Measurements from ENCODE around the gene LATS2.

LATS2 gene

DNA sequence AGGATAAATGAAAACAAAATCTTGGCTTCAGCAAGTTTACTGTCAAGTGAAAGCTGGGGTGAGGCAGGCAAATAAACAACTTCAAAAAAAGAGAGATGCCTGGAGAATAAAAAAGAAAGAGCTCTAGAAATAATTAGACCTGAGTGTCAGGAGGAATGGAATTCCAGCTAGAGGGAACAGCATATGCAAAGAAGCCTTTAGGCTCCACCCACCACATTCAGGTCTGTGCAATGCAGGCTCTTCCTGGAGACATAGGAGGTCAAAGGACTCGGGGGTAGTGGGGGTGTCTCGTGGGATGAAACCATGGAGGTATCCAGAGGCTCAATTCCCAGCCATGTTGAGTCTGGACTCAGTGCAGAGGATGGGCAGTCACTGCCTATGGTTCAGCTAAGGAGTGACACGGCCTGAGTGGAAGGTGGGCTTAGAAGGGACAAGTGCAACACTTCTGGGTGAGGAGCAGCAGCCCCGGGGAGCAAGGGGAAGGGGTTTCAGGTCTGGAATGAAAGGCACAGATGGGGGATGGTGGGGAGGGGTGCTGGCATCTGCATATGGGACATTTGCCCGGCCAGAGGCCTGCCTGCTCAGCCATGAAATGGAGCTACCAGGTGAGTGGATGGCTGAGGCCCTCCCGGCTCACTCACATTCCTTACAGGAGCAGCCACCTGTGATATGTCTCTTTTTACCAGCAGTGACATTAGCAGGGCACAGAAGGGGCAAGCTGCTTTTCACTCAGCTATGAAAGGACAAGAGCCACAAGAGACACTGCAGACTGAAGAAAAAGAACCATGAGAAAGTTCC lies 12.3 kb downstream of the LATS2 start:
- no peak for DNase-seq (ENCODE audit: low read depth)
- H3K4me3 ChIP-seq (ENCODE audit: low read length) = no peak overlapping the region
- TF ChIP-seq, protein P1, sequence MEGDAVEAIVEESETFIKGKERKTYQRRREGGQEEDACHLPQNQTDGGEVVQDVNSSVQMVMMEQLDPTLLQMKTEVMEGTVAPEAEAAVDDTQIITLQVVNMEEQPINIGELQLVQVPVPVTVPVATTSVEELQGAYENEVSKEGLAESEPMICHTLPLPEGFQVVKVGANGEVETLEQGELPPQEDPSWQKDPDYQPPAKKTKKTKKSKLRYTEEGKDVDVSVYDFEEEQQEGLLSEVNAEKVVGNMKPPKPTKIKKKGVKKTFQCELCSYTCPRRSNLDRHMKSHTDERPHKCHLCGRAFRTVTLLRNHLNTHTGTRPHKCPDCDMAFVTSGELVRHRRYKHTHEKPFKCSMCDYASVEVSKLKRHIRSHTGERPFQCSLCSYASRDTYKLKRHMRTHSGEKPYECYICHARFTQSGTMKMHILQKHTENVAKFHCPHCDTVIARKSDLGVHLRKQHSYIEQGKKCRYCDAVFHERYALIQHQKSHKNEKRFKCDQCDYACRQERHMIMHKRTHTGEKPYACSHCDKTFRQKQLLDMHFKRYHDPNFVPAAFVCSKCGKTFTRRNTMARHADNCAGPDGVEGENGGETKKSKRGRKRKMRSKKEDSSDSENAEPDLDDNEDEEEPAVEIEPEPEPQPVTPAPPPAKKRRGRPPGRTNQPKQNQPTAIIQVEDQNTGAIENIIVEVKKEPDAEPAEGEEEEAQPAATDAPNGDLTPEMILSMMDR (IDR thresholded peaks at IDR 0.05; ENCODE audit: insufficient read depth, low read depth, low read length, missing control alignments) = no peak

DNA sequence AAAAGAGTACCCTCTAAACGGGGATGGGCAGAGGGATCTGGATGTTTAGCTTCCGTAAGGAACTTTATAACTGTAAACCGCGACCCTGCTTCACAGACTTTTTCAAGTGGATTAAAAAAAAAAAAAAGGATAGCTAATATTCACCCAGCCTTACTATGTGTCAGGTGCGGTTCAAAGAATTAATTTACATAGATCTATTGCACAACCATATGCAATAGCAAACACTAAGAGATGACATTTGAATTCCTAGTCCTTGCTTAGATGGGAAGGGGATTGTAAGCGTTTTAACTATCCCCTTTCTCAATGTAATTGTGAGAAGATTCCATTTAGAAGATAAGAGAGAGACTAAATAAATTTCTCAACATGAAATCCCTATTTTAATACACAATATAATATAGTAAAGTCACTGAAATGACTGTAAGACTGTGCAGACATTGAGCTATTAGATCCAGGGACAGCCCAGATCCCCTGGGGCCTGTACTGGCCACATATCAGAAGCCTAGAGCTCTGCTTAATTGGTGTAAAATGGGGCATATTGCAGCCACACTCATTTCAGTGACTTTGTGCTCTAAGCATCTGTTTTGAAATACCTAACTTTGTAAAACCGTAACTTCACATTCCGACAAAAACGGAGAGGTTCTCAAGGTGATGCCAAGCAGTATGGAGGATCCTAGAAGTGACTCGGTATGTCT lies 13.6 kb downstream of the LATS2 start:
- DNase-seq (ENCODE audit: low read depth) = no peak
- no peak overlapping the region for H3K4me3 ChIP-seq (ENCODE audit: low read length)
- TF ChIP-seq, protein P1 (IDR thresholded peaks at IDR 0.05; ENCODE audit: insufficient read depth, low read depth, low read length, missing control alignments) = no peak

DNA sequence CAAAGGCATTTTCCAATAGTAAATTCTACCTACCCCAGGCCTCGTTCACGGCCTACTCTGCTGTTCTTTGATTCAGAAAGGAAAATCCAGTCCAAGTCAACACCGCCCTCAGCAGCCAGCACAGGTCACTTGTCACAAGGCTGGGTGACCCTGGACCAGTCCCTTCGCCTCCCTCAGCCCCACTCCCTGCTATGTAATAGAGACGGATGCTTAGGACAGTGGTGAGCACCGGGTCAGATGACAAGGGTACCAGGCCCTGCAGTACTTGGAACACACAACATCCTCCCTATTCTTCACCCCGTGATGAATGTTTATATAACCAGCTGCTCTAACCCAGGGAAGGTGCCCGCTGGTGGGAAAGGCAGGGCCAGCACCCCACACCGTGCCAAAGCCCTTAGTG lies 14.3 kb downstream of the LATS2 start:
- H3K4me3 ChIP-seq (ENCODE audit: low read length) = no peak overlapping the region
- no peak for DNase-seq (ENCODE audit: low read depth)
- TF ChIP-seq, protein P1 (IDR thresholded peaks at IDR 0.05; ENCODE audit: insufficient read depth, low read depth, low read length, missing control alignments) = no peak

DNA sequence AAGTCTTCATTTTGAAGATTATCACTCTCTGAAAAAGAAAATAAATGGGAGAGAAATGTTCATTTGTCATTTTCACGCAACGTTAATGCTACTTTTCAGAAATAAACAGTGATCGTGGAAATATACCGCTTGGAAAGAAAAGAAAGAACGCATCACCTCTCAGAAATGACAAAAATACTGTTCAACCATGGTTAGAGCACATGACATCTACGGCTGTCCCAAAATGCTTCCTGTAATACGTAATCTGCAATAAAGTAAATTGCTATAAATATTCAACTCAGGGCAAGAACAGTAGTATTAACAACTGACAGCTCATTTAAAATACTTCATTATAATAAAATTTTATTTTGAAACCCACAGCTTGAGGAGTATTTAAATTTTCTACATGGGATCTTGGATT lies 15.2 kb downstream of the LATS2 start:
- no peak overlapping the region for H3K4me3 ChIP-seq (ENCODE audit: low read length)
- DNase-seq (ENCODE audit: low read depth) = no peak
- TF ChIP-seq, protein P1 (IDR thresholded peaks at IDR 0.05; ENCODE audit: insufficient read depth, low read depth, low read length, missing control alignments) = no peak

DNA sequence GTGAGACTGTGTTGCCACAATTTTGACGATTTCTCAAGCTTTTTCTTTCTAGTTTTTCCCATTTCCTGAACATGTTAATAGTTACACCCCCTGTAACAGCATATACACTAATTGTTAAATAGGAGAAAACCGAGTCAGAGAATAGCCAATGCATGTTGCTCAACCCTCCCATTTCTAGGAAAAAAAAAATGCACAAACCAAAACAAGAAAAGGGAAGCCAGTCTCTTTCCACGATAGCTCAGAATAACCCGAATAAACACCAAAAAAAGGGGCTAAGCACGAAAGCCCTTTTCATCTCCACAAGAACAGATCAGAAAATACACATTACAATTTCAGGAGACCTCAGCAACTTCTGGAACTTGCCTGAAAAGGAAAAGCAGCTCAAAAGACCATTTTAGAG lies 16.3 kb downstream of the LATS2 start:
- no peak overlapping the region for H3K4me3 ChIP-seq (ENCODE audit: low read length)
- DNase-seq (ENCODE audit: low read depth) = no peak
- TF ChIP-seq, protein P1 (IDR thresholded peaks at IDR 0.05; ENCODE audit: insufficient read depth, low read depth, low read length, missing control alignments) = no peak

DNA sequence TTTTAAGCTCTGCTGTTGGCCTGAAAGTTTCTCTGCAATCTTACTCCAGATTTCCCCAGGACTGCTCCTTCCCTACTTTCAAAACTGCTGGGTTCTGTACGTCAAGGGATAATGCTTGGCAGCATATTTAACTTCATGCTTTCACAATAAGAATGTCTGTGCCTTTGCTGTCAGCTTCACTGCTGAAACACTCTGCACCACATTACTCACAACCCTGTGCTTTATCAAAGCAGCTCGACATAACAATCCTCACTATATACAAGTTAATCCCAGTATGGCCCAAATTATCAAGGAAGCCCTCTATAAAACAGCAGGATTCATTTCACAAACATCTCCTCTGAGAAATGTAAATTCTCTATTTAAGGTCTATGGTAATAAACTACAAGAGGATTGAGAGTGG lies 17.5 kb downstream of the LATS2 start:
- DNase-seq (ENCODE audit: low read depth) = no peak
- H3K4me3 ChIP-seq (ENCODE audit: low read length) = no peak overlapping the region
- TF ChIP-seq, protein P1 (IDR thresholded peaks at IDR 0.05; ENCODE audit: insufficient read depth, low read depth, low read length, missing control alignments) = no peak

Measured in epithelial cell of esophagus (primary cell).